Measurements from ENCODE around the gene CD99. TPM values are rescaled to one million over a fixed set of nuclear protein-coding genes. Genes with fewer than 3 reads are reported as not detected.

The CD99 gene
- total and polyA plus RNA-seq, 8 donors = 64.5 to 432 (median 134) TPM

DNA sequence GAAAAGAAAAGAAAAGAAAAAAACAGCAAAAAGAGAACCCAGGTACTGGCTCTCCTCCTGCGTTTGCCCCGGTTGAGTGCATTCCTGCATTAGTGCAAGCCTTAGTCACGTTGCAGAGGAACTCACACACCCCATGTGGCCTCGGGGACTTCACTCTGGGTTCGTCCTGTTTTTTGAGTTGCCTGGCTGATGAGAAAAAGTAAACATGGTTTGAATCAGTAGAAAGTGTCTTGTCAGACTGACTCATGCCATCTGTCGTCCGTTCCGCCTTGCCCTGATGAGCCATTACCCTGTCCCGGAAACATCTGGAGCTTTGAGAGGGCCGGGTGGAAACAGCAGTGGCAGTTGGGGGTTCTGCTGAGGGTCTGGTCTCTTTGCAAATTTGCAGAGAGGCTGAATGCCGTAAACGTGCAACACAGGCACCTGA lies 16.3 kb downstream of the CD99 start:
- Histone ChIP-seq H3K27me3 (no peaks in the 10 kb centered on the region), H3K36me3 (no peaks in the 10 kb centered on the region), H3K9me3 (no peaks in the 10 kb centered on the region), H3K4me1 (peaks cover 0 to 3% (median 0%) of the 10 kb centered on the region in 3 donors), H3K4me3 (no peak overlapping the region), H3K27ac (peak overlapping the region in 1 of 4 donors; percentile 5)
- intact Hi-C loops (cut with DNase I) = no loop called here
- no peak for FAIRE-seq
- DNase-seq = peak in 3 of 6 donors; percentile 16 to 44 (median 27)
- peak in 3 of 4 donors; percentile 51 to 81 (median 72) for ATAC-seq
- WGBS, 2 donors = 56 to 64% methylated on average over 12 of the region's 12 CpGs
- no peak for TF ChIP-seq CTCF (IDR thresholded peaks at IDR 0.05)

- H3K4me1 ChIP-seq = peaks cover 0 to 3% (median 0%) of the 10 kb centered on the region in 3 donors
- no peak for FAIRE-seq
- WGBS, 2 donors = 51 to 65% methylated on average over 6 of the region's 6 CpGs
Observed at GRCh38 chrX:2708021-2708420, 16.9 kb downstream of the CD99 start.

GRCh38 chrX:2708592-2709188 lies 17.6 kb downstream of the CD99 start:
- ATAC-seq = no peak
- Histone ChIP-seq H3K4me3 (no peak overlapping the region), H3K27ac (peak overlapping the region in 1 of 4 donors; percentile 12), H3K4me1 (peaks cover 0 to 3% (median 0%) of the 10 kb centered on the region in 3 donors), H3K9me3 (no peaks in the 10 kb centered on the region), H3K36me3 (no peaks in the 10 kb centered on the region), H3K27me3 (no peaks in the 10 kb centered on the region)
- no peak for FAIRE-seq
- intact Hi-C loops (cut with DNase I) = no loop called here
- peak in 1 of 6 donors; percentile 41 for DNase-seq
- 79 to 85% methylated on average over 10 of the region's 10 CpGs for WGBS, 2 donors
- no peak for TF ChIP-seq CTCF (IDR thresholded peaks at IDR 0.05)

More at GRCh38 chrX:2708021-2708420, 16.9 kb downstream of the CD99 start:
- DNase-seq (peak in 1 of 6 donors; percentile 1), ATAC-seq (no peak)
- Histone ChIP-seq H3K27ac (peak overlapping the region in 1 of 4 donors; percentile 12), H3K27me3 (no peaks in the 10 kb centered on the region), H3K36me3 (no peaks in the 10 kb centered on the region), H3K4me3 (no peak overlapping the region), H3K9me3 (no peaks in the 10 kb centered on the region)
- no peak for TF ChIP-seq CTCF (IDR thresholded peaks at IDR 0.05)
- intact Hi-C loops (cut with DNase I) = no loop called here

GRCh38 chrX:2709556-2709955 lies 18.5 kb downstream of the CD99 start:
- WGBS, 2 donors = 80 to 85% methylated on average over 9 of the region's 9 CpGs
- intact Hi-C loops (cut with DNase I) = no loop called here
- DNase-seq (peak in 1 of 6 donors; percentile 5), ATAC-seq (no peak), FAIRE-seq (no peak)
- Histone ChIP-seq H3K27ac (peak overlapping the region in 2 of 4 donors; percentile 28), H3K4me1 (peaks cover 0 to 3% (median 0%) of the 10 kb centered on the region in 3 donors), H3K9me3 (no peaks in the 10 kb centered on the region), H3K27me3 (no peaks in the 10 kb centered on the region), H3K36me3 (no peaks in the 10 kb centered on the region), H3K4me3 (no peak overlapping the region)
- no peak for TF ChIP-seq CTCF (IDR thresholded peaks at IDR 0.05)
